ENCODE data around the gene FAM120B. TPM values are rescaled to one million over a fixed set of nuclear protein-coding genes. Genes with fewer than 3 reads are reported as not detected.

Gene FAM120B
- total RNA-seq, 3 donors from 2014 or later (not counting 1 experiment from before 2014, with no cell fraction given): 37.8 to 55.6 (median 39.9) TPM

DNA sequence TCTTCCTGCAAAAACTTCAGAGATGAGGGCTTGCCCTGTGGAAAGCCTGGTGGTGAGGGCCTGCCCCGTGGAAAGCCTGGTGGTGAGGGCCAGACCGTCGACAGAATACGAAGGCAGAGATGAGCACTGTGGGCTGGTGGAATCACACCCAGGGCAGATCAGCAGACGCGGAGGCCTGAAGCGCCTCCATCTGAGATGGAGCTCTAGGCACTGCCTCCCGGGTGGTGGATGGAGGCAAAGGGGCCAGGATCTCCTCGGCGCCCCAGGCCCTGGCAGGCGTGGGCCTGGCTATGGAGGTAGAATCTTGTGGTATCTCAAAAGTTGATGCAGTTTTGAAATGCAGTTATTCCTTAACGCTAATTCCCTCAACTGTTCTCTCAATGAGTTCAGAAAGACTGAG is 141.8 kb downstream of the FAM120B start:
- no peak for TF ChIP-seq CTCF (IDR thresholded peaks at IDR 0.05)
- Histone ChIP-seq H3K9me3 (ENCODE audit: control insufficient read depth, insufficient read depth, low read length) (peaks cover 2% of the 10 kb centered on the region), H3K27me3 (ENCODE audit: control insufficient read depth, insufficient read depth, low read length) (no peaks in the 10 kb centered on the region), H3K4me1 (ENCODE audit: control insufficient read depth, insufficient read depth, low read length) (peaks cover 61% of the 10 kb centered on the region), H3K36me3 (ENCODE audit: control insufficient read depth, insufficient read depth, low read length) (no peaks in the 10 kb centered on the region), H3K27ac (ENCODE audit: low read length) (no peak overlapping the region), H3K4me3 (ENCODE audit: low read length) (no peak overlapping the region)
- Mint-ChIP-seq H3K4me1 (peaks cover 61 to 67% of the 10 kb centered on the region in 2 donors), H3K36me3 (no peaks in the 10 kb centered on the region), H3K4me3 (no peak overlapping the region), H3K27me3 (ENCODE audit: low read depth in 2 of 2) (no peaks in the 10 kb centered on the region), H3K27ac (no peak overlapping the region), H3K9me3 (peaks cover 4 to 5% of the 10 kb centered on the region in 2 donors)
- DNase-seq (no peak), ATAC-seq (no peak)
- WGBS (ENCODE audit: insufficient coverage): 92% methylated on average over 12 of the region's 12 CpGs
- intact Hi-C loops (cut with micrococcal nuclease): no loop called here

DNA sequence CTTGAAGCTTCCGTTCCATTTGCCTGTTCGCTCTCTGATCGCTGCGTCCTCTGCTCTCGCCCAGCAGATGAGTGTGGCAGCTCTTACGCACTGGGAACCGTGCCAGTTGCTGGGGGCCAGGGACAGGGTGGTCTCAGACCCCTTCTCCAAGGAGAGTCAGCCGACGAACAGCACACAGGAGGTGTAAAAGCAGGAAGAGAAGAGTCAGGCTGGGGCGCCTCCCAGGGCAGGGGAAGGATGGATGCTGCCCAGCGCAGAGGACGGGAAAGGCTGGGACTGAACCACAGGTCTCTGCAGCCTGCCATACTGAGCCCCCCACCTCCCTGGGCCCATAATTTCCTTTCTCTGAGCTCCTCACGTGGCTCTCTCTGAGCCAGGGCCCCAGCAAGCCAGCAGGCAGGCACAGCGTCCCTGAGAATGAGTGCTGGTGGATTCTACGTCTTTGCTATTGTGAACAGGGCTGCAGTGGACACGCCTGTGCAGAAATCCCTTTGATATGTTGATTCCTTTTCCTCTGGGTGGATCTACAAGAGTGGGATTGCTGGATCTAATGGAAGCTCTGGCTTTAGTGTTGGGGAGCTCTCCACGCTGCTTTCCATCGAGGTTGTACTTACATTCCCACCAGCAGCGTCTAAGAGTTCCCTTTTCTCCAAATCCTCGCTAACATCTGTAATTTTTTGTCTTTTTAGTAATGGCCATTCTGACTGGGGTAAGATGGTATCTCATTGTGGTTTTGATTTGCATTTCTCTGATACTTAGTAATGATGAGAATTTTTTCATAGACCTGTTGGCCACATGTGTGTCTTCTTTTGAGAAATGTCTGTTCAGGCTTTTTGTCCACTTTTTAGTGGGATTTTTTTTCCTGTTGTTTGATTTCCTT is 142.4 kb downstream of the FAM120B start:
- 87% methylated on average over 19 of the region's 20 CpGs for WGBS (ENCODE audit: insufficient coverage)
- no peaks in the 10 kb centered on the region for H3K36me3 Mint-ChIP-seq

GRCh38 chr6:170449835-170450753 is 143.5 kb downstream of the FAM120B start:
- no peak for DNase-seq
- Mint-ChIP-seq H3K27me3 (ENCODE audit: low read depth in 2 of 2) (no peaks in the 10 kb centered on the region), H3K27ac (no peak overlapping the region), H3K36me3 (no peaks in the 10 kb centered on the region), H3K4me1 (peaks cover 61 to 67% of the 10 kb centered on the region in 2 donors), H3K4me3 (no peak overlapping the region), H3K9me3 (peaks cover 4 to 5% of the 10 kb centered on the region in 2 donors)
- no peak for TF ChIP-seq CTCF (IDR thresholded peaks at IDR 0.05)
- Histone ChIP-seq H3K9me3 (ENCODE audit: control insufficient read depth, insufficient read depth, low read length) (peaks cover under 1% of the 10 kb centered on the region), H3K4me3 (ENCODE audit: low read length) (no peak overlapping the region), H3K27ac (ENCODE audit: low read length) (no peak overlapping the region), H3K4me1 (ENCODE audit: control insufficient read depth, insufficient read depth, low read length) (peaks cover 61% of the 10 kb centered on the region), H3K27me3 (ENCODE audit: control insufficient read depth, insufficient read depth, low read length) (no peaks in the 10 kb centered on the region), H3K36me3 (ENCODE audit: control insufficient read depth, insufficient read depth, low read length) (no peaks in the 10 kb centered on the region)
- ATAC-seq: no peak
- WGBS (ENCODE audit: insufficient coverage): 89% methylated on average over 31 of the region's 32 CpGs
- intact Hi-C loops (cut with micrococcal nuclease): no loop called here

More for the DNA sequence above, 142.4 kb downstream of the FAM120B start:
- Histone ChIP-seq H3K36me3 (ENCODE audit: control insufficient read depth, insufficient read depth, low read length) (no peaks in the 10 kb centered on the region), H3K9me3 (ENCODE audit: control insufficient read depth, insufficient read depth, low read length) (peaks cover 2% of the 10 kb centered on the region), H3K27me3 (ENCODE audit: control insufficient read depth, insufficient read depth, low read length) (no peaks in the 10 kb centered on the region), H3K27ac (ENCODE audit: low read length) (no peak overlapping the region), H3K4me1 (ENCODE audit: control insufficient read depth, insufficient read depth, low read length) (peaks cover 61% of the 10 kb centered on the region), H3K4me3 (ENCODE audit: low read length) (no peak overlapping the region)
- Mint-ChIP-seq H3K4me3 (no peak overlapping the region), H3K9me3 (peaks cover 4 to 5% of the 10 kb centered on the region in 2 donors), H3K27ac (no peak overlapping the region), H3K27me3 (ENCODE audit: low read depth in 2 of 2) (no peaks in the 10 kb centered on the region), H3K4me1 (peaks cover 62 to 67% of the 10 kb centered on the region in 2 donors)
- ATAC-seq (no peak), DNase-seq (no peak)
- TF ChIP-seq CTCF (IDR thresholded peaks at IDR 0.05): no peak
- intact Hi-C loops (cut with micrococcal nuclease): no loop called here

Measured in natural killer cell (primary cell).